Mucosa of descending colon (tissue), 3 donors: Measurements from ENCODE around the gene WSB1. TPM values are rescaled to one million over a fixed set of nuclear protein-coding genes. Genes with fewer than 3 reads are reported as not detected.
"Not testable (repeated sequence)": the region's sequence is repeated elsewhere in the genome, so short reads cannot be mapped to it uniquely, and the experiment has no call there.

Source experiments
- ATAC-seq: fragments of 200-7000 bp; cut with Tn5 transposase; one replicate; pipeline ENCODE4 v1.9.1; 2020; ENCODE audit warnings: mild to moderate bottlenecking, moderate library complexity
- DNase-seq, 3 donors: peaks; one replicate each; pipeline ENCODE4 v3.0.0-alpha.2; 2020
- H3K36me3 ChIP-seq: fragments of 200-600 bp; one replicate; pipeline ENCODE4 v1.8.0; 2021; ENCODE audit warnings: low read depth, mild to moderate bottlenecking
- H3K4me1 ChIP-seq: fragments of 200-600 bp; one replicate; pipeline ENCODE4 v1.8.0; 2021; ENCODE audit warnings: low read depth, mild to moderate bottlenecking
- H3K4me3 ChIP-seq: fragments of 200-600 bp; one replicate; pipeline ENCODE4 v1.8.0; 2021; ENCODE audit warnings: mild to moderate bottlenecking
- H3K9me3 ChIP-seq: fragments of 200-600 bp; one replicate; pipeline ENCODE4 v1.8.0; 2021; ENCODE audit warnings: mild to moderate bottlenecking
- CTCF ChIP-seq: fragments of 200-600 bp; IDR thresholded peaks from one replicate; pipeline ENCODE4 v1.8.0; 2022; ENCODE audit warnings: antibody characterized with exemption, mild to moderate bottlenecking
- intact Hi-C, 2 donors: fragments of 100-400 bp; cut with DNase I in 1 of 2; cut with micrococcal nuclease in 1 of 2; formaldehyde crosslinking; loops; one replicate each; pipeline versions ENCODE4 v1.11.0 to v1.11.1; 2022; cut with DNase I, micrococcal nuclease
- total RNA-seq, 3 donors: library from RNA; stranded (reverse); fragmentation: NEBNext Ultra II Directional in 2 of 3; extraction: Animal tissue kit (Norgen Biotek cat#: 25700) in 2 of 3; gene quantifications; one replicate each; pipeline versions ENCODE4 v1.2.1 to v1.2.4, GENCODE V29; 2021 to 2023
- donor health status: DM: no; HTN: no; CAD: no; lungs with moderate emphysema.
- donor health status: DM: no; HTN: no; CAD: no.
- donor health status: DM: no; HTN: yes; CAD: no.

WSB1 gene
- total RNA-seq, 3 donors from 2014 or later: 115 to 149 (median 137) TPM

- peaks cover 28% of the 10 kb centered on the region for H3K4me1 ChIP-seq
- intact Hi-C loops: no loop called here
- DNase-seq: no peak
Measured at GRCh38 chr17:27327397-27327796, 33.5 kb downstream of the WSB1 start.

DNA sequence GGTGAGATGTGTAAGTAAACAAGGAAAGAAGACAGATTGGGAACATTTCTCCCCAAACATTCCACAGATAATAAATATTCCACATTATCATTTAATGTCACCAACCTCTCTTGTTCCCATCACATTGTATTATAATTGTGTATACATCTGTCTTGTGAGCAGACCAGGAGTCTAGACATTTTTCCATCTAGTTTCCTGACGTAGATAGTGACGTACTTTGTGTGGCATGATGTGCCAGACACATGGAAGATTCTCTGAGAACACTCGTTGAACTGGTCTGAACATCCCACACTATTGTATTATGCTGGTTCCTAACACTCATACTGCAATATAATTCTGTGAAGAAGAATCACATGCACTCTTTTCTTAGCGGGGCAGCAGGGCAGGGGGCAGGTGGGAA lies 34.0 kb downstream of the WSB1 start:
- DNase-seq (no peak), ATAC-seq (no peak)
- intact Hi-C loops: no loop called here
- H3K4me3 ChIP-seq: no peak overlapping the region
- no peaks in the 10 kb centered on the region for H3K9me3 ChIP-seq
- no peaks in the 10 kb centered on the region for H3K36me3 ChIP-seq
- no peak for TF ChIP-seq CTCF
- peaks cover 30% of the 10 kb centered on the region for H3K4me1 ChIP-seq

More at GRCh38 chr17:27327397-27327796, 33.5 kb downstream of the WSB1 start:
- ATAC-seq: no peak
- no peak for TF ChIP-seq CTCF
- no peaks in the 10 kb centered on the region for H3K9me3 ChIP-seq
- H3K4me3 ChIP-seq: no peak overlapping the region
- H3K36me3 ChIP-seq: no peaks in the 10 kb centered on the region

DNA sequence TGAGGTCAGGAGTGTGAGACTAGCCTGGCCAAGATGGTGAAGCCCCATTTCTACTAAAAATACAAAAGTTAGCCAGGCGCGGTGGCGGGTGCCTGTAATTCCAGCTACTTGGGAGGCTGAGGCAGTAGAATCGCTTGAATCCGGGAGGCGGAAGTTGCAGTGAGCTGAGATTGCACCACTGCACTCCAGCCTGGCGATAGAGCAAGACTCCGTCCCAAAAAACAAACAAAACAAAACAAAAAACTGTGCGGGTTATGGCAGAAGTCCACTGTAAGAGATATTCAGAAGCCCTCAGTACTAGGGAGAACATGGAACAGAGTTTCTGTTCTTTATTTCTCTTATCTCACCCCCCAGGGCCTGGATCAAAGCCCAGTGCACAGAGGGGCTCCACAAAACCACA lies 34.8 kb downstream of the WSB1 start:
- ATAC-seq, H3K36me3 ChIP-seq, H3K4me3 ChIP-seq, H3K9me3 ChIP-seq, intact Hi-C loops: not testable (repeated sequence)
- peaks cover 26% of the 10 kb centered on the region for H3K4me1 ChIP-seq
- DNase-seq: peak in 1 of 3 donors; percentile 4

GRCh38 chr17:27329146-27329805 lies 35.4 kb downstream of the WSB1 start:
- H3K9me3 ChIP-seq: no peaks in the 10 kb centered on the region
- intact Hi-C loops: no loop called here
- no peak overlapping the region for H3K4me3 ChIP-seq
- H3K36me3 ChIP-seq: no peaks in the 10 kb centered on the region
- peaks cover 20% of the 10 kb centered on the region for H3K4me1 ChIP-seq
- TF ChIP-seq CTCF: no peak
- DNase-seq (peak in 1 of 3 donors; percentile 2), ATAC-seq (no peak)

GRCh38 chr17:27332047-27332393 lies 38.1 kb downstream of the WSB1 start:
- Histone ChIP-seq H3K36me3 (no peaks in the 10 kb centered on the region), H3K4me3 (no peak overlapping the region), H3K9me3 (no peaks in the 10 kb centered on the region), H3K4me1 (peaks cover 10% of the 10 kb centered on the region)
- DNase-seq: no peak
- ATAC-seq: no peak
- no peak for TF ChIP-seq CTCF
- intact Hi-C loops: loop anchor here (5.0 kb wide), 2 partner anchors 85 to 90 kb away; no protein-coding TSS in a partner anchor

DNA sequence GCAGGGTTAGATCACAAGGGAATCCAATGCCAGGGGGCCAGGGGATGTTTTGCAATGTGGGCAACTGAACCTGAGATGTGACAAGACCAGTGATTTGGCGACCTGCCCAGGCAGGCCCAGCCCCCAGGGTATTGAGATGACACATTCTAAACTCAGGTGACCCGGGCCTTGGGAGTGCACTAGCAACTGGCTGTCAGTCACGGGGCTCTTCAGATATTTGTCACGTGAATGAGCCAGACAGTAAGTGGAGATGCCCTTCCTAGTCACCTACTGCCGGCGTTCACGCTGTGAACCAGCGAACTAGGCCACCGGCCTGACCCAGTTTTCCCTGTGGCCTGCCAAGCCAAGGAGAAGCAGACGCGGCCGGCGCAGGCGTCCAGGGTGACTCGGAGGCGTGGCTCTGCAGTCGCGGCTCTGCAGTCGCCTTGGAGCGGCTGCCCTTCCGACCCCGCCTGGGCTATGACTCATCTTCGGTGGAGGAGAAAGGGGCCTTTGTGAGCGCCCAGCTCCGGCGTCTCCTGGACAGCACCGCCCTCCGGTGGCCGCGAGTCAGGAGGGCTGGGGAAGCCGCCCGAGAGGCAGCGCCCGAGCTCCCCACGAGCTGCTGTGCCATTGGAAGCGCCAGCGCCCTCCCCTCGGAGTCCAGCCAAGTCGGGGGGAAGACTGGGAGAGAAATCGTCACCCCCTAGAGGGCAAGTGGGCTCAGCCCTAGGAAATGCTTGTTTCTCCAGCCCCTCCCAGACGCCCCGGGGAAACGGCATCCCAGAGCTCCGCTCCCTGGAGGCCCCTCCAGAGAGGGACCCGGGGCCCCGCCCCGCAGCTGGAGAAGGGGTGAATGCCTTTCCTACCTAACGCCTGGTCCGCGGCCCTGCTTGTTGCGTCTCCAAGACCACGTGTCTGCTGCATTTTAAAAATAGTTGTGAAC lies 38.8 kb downstream of the WSB1 start:
- Histone ChIP-seq H3K9me3 (no peaks in the 10 kb centered on the region), H3K4me3 (no peak overlapping the region), H3K4me1 (peaks cover 10% of the 10 kb centered on the region), H3K36me3 (no peaks in the 10 kb centered on the region)
- peak; percentile 97 for ATAC-seq
- peak; percentile 96 to 99 (median 98) for DNase-seq
- peak; percentile 83 for TF ChIP-seq CTCF
- intact Hi-C loops: loop anchor here (5.0 kb wide), 2 partner anchors 85 to 90 kb away; no protein-coding TSS in a partner anchor
